Left forelimb (tissue), 1 donor: ENCODE results near the gene PIMREG.
"Not testable (repeated sequence)": the region's sequence is repeated elsewhere in the genome, so short reads cannot be mapped to it uniquely, and the experiment has no call there.

Experiments
- DNase-seq: peaks from one replicate; pipeline ENCODE4 v3.0.0-alpha.2; 2018; ENCODE audit warnings: low spot score

Gene PIMREG

GRCh38 chr17:6478486-6478885 lies 34.2 kb downstream of the PIMREG start:
- no peak for DNase-seq

GRCh38 chr17:6479622-6480302 lies 35.5 kb downstream of the PIMREG start:
- no peak for DNase-seq

GRCh38 chr17:6480303-6480675 lies 36.0 kb downstream of the PIMREG start:
- no peak for DNase-seq

- DNase-seq = no peak
Observed at GRCh38 chr17:6482105-6482455, 37.8 kb downstream of the PIMREG start.

- DNase-seq = not testable (repeated sequence)
Observed at GRCh38 chr17:6482796-6483195, 38.5 kb downstream of the PIMREG start.

- no peak for DNase-seq
Observed at GRCh38 chr17:6483507-6483906, 39.3 kb downstream of the PIMREG start.

GRCh38 chr17:6485646-6486412 lies 41.6 kb downstream of the PIMREG start:
- no peak for DNase-seq

- DNase-seq = no peak
Observed at GRCh38 chr17:6487251-6488007, 43.2 kb downstream of the PIMREG start.

- DNase-seq = no peak
Observed at GRCh38 chr17:6488008-6488539, 43.8 kb downstream of the PIMREG start.

- no peak for DNase-seq
Observed at GRCh38 chr17:6489016-6489550, 44.8 kb downstream of the PIMREG start.

GRCh38 chr17:6491071-6491700 lies 46.9 kb downstream of the PIMREG start:
- DNase-seq = peak; percentile 20

- DNase-seq = peak; percentile 20
Observed at GRCh38 chr17:6492892-6493674, 48.8 kb downstream of the PIMREG start.

- DNase-seq = peak; percentile 34
Observed at GRCh38 chr17:6494239-6494941, 50.1 kb downstream of the PIMREG start.

- no peak for DNase-seq
Observed at GRCh38 chr17:6495450-6496115, 51.3 kb downstream of the PIMREG start.

GRCh38 chr17:6496116-6496481 lies 51.8 kb downstream of the PIMREG start:
- peak; percentile 59 for DNase-seq

GRCh38 chr17:6496640-6497441 lies 52.6 kb downstream of the PIMREG start:
- DNase-seq = peak; percentile 66

GRCh38 chr17:6497496-6498221 lies 53.4 kb downstream of the PIMREG start:
- DNase-seq = peak; percentile 65

- DNase-seq = peak; percentile 9
Observed at GRCh38 chr17:6498356-6498755, 54.1 kb downstream of the PIMREG start.
